ENCODE results near the gene CDH9.

Gene CDH9

DNA sequence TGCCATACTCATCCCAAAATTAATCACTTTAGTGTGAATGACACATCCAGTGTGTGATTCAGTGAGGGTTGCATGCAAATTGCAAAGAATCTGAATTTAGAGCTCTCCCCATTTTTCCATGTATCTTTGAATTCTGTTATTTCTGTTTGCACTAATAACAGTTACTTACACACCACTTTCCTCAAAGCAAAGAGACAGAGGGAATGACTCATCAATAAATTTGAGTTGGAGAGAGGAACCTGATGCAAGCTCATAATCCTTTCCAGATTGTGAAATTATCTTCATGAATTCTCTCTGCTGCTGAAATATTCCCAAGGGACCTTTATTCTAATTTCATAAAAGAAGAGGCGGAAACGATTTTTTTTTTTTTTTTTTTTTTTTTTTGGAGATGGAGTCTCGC lies 204.8 kb downstream of the CDH9 start:
- TF ChIP-seq TAF1 (IDR thresholded peaks at IDR 0.05; ENCODE audit: low read depth) (no peak), EGR1 (IDR thresholded peaks at IDR 0.05) (no peak), CREB1 (IDR thresholded peaks at IDR 0.05; ENCODE audit: low read depth) (no peak), NFIC (IDR thresholded peaks at IDR 0.05) (no peak), FOXM1 (IDR thresholded peaks at IDR 0.05; ENCODE audit: borderline replicate concordance, low read depth) (no peak)
- TF ChIP-seq, protein P1, sequence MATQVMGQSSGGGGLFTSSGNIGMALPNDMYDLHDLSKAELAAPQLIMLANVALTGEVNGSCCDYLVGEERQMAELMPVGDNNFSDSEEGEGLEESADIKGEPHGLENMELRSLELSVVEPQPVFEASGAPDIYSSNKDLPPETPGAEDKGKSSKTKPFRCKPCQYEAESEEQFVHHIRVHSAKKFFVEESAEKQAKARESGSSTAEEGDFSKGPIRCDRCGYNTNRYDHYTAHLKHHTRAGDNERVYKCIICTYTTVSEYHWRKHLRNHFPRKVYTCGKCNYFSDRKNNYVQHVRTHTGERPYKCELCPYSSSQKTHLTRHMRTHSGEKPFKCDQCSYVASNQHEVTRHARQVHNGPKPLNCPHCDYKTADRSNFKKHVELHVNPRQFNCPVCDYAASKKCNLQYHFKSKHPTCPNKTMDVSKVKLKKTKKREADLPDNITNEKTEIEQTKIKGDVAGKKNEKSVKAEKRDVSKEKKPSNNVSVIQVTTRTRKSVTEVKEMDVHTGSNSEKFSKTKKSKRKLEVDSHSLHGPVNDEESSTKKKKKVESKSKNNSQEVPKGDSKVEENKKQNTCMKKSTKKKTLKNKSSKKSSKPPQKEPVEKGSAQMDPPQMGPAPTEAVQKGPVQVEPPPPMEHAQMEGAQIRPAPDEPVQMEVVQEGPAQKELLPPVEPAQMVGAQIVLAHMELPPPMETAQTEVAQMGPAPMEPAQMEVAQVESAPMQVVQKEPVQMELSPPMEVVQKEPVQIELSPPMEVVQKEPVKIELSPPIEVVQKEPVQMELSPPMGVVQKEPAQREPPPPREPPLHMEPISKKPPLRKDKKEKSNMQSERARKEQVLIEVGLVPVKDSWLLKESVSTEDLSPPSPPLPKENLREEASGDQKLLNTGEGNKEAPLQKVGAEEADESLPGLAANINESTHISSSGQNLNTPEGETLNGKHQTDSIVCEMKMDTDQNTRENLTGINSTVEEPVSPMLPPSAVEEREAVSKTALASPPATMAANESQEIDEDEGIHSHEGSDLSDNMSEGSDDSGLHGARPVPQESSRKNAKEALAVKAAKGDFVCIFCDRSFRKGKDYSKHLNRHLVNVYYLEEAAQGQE (IDR thresholded peaks at IDR 0.05; ENCODE audit: low read depth), result no peak
- TF ChIP-seq, protein P2, sequence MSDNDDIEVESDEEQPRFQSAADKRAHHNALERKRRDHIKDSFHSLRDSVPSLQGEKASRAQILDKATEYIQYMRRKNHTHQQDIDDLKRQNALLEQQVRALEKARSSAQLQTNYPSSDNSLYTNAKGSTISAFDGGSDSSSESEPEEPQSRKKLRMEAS (IDR thresholded peaks at IDR 0.05), result no peak
